ENCODE measurements around the gene TMEM204.

DNA sequence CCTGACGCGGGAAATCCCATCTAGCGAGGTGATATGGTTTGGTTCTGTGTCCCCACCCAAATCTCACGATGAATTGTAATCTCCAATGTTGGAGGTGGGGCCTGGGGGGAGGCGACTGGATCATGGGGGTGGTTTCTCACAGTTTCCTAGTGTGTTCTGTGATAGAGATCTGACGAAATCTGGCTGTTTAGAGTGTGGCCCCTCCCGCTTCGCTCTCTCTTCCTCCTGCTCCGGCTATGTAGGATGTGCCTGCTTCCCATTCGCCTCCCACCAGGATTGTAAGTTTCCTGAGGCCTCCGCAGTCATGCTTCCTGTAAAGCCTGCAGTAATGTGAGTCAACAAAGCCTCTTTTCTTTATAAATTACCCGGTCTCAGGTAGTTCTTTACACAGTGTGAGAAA, 46.8 kb downstream of the TMEM204 start:
- TF ChIP-seq, protein P1, sequence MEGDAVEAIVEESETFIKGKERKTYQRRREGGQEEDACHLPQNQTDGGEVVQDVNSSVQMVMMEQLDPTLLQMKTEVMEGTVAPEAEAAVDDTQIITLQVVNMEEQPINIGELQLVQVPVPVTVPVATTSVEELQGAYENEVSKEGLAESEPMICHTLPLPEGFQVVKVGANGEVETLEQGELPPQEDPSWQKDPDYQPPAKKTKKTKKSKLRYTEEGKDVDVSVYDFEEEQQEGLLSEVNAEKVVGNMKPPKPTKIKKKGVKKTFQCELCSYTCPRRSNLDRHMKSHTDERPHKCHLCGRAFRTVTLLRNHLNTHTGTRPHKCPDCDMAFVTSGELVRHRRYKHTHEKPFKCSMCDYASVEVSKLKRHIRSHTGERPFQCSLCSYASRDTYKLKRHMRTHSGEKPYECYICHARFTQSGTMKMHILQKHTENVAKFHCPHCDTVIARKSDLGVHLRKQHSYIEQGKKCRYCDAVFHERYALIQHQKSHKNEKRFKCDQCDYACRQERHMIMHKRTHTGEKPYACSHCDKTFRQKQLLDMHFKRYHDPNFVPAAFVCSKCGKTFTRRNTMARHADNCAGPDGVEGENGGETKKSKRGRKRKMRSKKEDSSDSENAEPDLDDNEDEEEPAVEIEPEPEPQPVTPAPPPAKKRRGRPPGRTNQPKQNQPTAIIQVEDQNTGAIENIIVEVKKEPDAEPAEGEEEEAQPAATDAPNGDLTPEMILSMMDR (IDR thresholded peaks at IDR 0.05; ENCODE audit: low read depth, low read length) = no peak
- no peak for TF ChIP-seq EZH2phosphoT487 (IDR thresholded peaks at IDR 0.05; ENCODE audit: low read depth)
